Dermis blood vessel endothelial cell (primary cell): ENCODE data around the gene ZBED1. TPM values are rescaled to one million over a fixed set of nuclear protein-coding genes. Genes with fewer than 3 reads are reported as not detected.
A peak's percentile ranks its signal among the peaks of the same experiment; 100 is the strongest.
"Not testable (repeated sequence)": the region's sequence is repeated elsewhere in the genome, so short reads cannot be mapped to it uniquely, and the experiment has no call there.

Experiments
- DNase-seq: peaks from one replicate; pipeline ENCODE4 v3.0.0; 2010
- total RNA-seq: library from RNA; depleted of rRNA; stranded (reverse); fragments of >200 nt; gene quantifications from 2 replicates; pipeline ENCODE4 v1.2.3, GENCODE V29; 2014

The ZBED1 gene
- total RNA-seq, 1 donor from 2014 or later: 57.5 TPM

GRCh38 chrX:2517055-2517454, 16.3 kb upstream of the ZBED1 start:
- DNase-seq: no peak

DNA sequence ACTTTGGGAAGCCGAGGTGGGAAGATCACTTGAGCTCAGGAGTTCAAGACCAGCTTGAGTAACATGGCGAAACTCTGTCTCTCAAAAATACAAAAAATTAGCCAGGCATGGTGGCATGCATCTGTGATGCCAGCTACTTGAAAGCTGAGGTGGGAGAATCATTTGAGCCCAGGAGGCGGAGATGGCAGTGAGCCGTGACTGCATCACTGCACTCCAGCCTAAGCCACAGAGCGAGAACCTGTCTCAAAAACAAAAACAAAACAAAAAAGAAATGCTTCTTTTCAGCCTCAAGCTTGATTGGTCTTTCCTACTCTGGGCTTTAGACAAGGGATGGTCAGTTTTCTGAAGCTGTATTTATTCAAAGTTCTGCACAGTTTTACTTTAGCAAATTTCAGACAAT, 15.8 kb upstream of the ZBED1 start:
- no peak for DNase-seq

DNA sequence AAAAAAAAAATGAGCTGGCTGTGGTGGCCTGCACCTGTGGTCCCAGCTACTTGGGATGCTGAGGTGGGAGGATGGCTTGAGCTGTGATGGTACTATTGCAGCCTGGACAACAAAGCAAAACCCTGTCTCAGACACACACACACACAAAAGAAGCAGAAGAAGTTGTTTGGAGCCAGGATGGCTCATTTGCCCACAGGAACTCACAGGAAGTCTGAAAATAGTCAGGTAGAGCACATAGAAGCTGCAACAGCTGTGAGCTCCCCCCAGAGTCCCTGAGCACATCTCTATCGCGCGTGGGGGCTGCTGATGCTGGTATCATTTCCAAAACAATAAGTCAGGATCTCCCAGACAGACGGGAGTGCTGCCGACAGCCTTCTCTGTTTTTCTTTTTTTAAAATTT, 13.4 kb upstream of the ZBED1 start:
- no peak for DNase-seq

- DNase-seq: no peak
Measured at GRCh38 chrX:2513121-2513664, 12.4 kb upstream of the ZBED1 start.

GRCh38 chrX:2512501-2512900, 11.7 kb upstream of the ZBED1 start:
- no peak for DNase-seq

GRCh38 chrX:2511326-2511725, 10.6 kb upstream of the ZBED1 start:
- DNase-seq: no peak

DNA sequence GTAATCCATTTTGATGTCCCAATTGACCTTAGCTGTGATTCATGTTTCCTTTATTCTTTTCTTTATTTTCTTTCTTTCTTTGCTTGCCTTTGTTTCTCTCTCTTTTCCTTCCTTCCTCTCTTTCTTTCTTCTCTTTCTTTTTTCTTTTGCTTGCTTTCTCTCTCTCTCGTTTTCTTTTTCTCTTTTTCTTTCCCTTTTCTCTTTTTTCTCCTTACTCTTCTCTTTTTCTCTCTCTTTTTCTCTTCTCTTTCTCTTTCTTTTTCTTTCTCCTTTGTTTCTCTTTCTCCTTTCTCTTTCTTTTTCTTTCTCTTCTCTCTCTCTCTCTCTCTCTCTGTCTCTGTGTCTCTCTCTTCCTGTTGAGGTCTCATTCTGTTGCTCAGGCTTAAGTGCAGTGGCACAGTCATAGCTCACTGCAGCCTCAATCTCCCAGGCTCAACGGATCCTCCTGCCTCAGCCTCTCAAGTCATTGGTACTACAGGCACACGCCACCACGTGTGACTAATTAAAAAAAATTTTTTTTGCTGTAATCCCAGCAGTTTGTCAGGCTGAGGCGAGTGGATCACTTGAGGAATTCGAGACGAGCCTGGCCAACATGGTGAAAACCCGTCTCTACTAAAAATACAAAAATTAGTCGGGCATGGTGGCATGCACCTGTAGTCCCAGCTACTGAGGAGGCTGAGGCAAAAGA, 8.0 kb upstream of the ZBED1 start:
- no peak for DNase-seq

DNA sequence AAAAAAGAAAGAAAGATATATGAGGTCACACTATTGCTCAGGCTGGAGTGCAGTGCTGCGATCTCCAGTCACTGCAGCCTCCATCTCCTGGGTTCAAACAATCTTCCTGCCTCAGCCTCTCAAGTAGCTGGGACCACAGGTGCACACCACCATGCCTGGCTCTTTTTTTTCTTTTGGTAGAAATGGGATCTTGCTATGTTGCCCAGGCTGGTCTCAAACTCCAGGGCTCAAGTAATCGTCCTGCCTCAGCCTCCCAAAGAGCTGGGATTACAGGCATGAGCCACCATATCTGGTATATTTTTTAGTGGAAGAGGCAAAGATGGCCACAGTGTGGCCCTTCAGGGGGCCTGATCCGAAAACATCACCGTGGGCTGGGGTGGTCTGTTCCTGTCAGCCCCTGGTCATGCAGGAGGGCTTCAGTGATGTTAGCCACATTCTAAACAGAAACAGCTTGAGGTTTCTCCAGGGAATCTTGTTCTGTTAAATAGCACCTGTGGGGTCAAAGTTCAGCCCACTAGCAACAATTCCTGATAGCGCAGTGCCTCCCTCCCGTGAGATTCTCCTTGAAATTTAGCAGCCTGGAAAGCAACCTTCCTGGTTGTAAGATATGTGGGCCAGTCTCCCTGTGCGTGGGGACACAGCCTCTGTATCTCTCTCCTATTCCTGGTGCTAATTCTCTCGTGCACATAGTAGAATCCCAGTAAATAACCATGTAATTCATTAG, 7.3 kb upstream of the ZBED1 start:
- no peak for DNase-seq

DNA sequence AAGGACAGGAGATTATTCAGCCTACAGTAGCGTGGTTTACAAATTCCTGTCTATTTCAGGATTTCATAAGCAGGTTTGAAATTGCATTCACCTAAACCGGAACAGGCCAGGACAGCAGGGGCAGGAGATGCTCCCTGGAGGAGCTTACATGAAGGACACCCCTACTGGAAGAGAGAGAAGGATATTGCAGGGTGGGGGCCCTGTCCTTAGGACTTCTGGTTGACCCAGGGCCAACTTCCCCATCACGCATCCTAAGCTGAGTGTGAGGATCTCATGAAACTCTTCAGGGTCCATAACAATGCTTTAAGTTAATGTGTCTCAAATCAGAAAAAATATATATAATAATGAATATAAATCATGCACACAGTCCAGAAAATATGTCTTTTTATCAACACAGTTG, 6.4 kb upstream of the ZBED1 start:
- no peak for DNase-seq

DNA sequence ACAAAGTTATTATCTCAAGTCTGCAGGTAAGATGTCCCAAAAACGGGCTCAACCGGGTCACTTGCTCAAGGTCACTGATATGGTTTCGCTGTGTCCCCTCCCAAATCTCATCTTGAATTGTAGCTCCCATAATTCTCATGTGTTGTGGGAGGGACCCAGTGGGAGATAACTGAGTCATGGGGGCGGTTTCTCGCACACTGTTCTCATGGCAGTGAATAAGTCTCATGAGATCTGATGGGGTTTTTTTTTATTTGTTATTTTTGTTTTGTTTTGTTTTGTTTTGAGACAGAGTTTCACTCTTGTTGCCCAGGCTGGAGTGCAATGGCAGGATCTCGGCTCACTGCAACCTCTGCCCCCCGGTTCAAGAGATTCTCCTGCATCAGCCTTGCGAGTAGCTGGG, 4.6 kb upstream of the ZBED1 start:
- not testable (repeated sequence) for DNase-seq

DNA sequence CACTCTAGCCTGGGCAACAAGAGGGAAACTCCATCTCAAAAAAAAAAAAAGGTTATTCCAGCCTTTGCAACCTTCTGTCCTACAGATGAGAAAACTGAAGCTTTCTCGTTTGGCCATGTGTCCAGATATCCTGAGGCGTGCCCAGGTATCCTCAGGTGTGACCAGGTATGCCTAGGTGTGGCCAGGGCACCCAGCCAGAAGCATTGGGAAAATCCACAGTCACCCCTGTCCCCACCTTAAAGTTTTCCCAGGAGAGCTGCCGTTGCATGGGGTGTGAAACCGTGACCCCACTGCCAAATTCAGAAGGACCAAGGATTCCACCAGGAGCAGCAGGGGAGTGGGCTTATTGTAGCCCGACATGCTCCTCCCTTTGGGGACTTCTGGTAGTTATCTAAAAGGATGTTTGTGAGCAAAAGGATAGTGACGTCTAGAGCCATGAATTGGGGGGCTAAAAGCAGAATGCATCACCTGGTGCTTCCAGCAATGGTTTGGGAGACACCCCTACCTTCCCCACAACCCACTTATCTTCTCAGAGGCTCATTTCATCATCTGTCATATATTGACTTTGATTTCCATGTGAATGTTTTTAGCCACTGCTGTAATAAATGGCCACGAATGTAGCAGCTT, 4.0 kb upstream of the ZBED1 start:
- DNase-seq: no peak

GRCh38 chrX:2503591-2504500, 3.1 kb upstream of the ZBED1 start:
- no peak for DNase-seq

DNA sequence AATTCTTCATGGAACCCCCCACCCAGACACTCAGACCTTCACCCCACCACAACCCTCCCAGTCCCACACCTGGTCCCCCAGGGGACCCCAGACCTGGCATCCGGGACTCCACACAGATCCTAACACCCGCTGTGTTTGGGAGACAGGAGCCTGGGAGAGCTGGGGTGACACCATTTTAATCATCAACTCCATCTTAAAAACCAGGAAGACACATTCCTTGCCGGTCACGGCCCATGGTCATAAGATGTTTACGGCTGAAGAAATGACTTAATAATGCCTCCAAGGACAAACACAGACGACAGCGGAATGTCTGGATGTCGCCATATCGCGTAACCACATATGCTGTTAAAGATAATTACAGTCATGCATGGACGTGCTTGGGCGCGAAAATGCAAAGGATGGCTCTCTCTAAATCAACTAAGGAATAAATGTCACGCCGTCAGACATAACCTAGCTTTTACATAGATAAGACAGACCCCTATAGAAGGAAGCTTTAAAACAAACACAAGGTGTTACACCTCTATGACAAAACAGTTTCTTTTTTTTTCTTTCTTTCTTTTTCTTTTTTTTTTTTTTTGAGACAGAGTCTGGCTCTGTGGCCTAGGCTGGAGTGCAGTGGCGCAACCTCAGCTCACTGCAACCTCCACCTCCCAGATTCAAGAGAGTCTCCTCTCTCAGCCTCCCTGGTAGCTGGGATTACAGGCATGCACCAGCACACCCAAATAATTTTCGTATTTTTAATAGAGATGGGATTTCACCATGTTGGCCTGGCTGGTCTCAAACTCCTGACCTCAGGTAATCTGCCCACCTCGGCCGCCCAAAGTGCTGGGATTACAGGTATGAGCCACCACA, 2.1 kb upstream of the ZBED1 start:
- peak; percentile 10 for DNase-seq

- no peak for DNase-seq
Measured at GRCh38 chrX:2502120-2502667, 1.4 kb upstream of the ZBED1 start.

DNA sequence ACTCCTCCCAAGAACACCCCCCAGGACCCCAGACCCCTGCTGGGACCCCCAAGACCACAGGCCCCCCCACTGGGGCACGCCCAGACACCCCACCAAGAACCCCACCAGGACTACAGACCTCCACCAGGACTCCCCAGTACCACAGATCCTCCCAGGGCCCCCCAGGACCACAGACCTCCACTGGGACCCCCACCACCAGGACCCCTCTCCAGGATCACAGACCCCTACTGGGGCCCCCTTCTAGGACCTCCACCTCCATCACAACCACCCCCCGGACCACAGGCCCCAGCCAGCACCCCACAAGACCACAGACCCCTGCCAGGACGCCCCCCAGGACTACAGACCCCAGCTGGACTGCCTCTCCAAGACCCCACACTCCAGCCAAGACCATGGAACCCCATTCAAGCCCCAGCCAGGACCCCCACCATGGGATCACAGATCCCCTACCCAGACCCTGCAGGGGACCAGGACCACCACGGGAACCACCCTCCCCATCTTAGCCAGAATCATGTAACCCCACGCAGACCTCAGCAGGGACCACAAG, 855 bp upstream of the ZBED1 start:
- no peak for DNase-seq

- peak; percentile 58 for DNase-seq
Measured at GRCh38 chrX:2500091-2500802, 529 bp downstream of the ZBED1 start.

- DNase-seq: no peak
Measured at GRCh38 chrX:2499507-2499906, 1.3 kb downstream of the ZBED1 start.

DNA sequence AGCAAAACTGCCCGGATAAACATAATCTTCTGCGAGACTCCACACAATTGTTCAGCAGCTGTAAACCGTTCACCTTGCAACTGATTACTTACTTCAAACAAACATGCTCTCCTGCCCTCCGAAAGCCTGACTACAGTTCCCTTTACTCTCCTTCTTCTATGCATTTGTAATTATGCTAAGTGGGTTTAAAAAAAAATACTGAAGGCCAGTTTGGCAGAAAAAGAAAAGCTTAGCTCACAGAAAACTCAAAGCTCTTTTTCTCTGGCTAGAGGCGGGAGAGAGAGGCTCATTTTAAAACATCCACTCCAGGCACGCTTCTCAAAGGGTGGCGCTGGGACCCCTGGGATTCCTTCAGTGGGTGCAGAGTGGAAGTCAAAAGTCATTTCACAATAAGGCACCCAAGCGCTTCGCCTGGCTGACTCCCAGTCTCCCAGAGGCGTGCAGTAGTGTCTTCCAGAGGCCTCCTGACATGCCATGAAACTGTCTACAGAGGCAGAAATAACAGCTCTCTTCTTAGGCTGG, 1.9 kb downstream of the ZBED1 start:
- peak; percentile 27 for DNase-seq

DNA sequence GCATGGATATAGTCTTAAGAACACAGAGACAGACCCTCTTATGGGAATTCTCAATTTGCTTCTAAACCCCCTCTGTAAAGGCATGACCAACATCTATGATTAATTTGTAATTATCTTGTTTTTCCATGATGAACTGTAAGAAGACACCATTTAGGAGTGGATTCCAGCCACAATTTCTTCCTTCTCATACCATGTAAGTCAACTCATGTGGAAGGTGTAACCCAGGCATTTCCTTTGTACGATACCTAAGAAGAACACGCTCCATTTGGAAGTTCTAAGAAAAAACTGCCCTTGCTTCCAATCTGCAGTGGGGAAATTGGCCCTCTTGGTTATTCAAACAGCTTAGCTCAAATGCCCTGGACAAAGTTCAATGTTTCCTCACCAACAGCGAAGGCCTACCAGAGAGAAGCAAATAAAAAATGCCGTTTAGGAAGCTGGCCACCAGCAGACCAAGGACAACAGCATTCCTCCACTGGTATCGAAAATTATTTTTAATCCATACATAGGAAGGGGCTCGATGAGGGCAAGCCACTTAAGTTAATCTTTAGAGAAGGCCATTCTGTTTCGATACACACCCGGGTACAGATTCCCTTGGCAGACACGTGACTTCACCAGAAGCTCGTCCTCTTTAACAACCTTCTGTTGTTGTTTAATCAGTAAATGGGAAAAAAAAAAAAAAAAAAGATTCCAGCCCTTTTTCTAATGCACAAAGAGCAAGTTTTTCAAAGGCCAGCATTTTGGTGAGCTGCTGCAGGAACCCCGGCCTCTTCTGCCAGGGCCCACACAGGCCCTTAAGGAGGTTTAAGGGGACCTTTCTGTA, 2.6 kb downstream of the ZBED1 start:
- DNase-seq: peak; percentile 35
